Measurements from ENCODE around the gene ASH1L.

The ASH1L gene

DNA sequence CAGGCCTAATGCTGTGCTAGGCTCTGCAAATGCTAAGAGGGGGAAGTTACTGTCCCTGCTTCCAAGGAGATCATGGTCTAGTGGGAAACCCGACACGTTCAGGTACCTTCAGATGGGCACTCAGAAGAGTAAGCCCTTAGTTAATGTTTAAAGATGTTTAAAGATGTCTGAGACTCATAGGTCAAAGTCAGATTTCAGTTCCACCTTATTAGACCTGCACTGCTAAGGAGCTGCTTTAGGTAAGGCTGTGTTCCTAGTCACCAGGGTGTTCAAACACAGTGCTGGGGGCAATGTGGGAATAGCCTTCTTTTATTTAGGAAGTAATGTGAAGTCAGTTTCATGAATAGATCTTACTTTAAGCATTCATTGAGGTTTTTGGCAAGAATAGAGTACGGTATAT is 245.7 kb downstream of the ASH1L start:
- TF ChIP-seq POLR2A (IDR thresholded peaks at IDR 0.05; ENCODE audit: extremely low read depth, insufficient read length) (no peak), MYC (IDR thresholded peaks at IDR 0.05; ENCODE audit: low read depth, low read length) (no peak)
- TF ChIP-seq, protein P1, sequence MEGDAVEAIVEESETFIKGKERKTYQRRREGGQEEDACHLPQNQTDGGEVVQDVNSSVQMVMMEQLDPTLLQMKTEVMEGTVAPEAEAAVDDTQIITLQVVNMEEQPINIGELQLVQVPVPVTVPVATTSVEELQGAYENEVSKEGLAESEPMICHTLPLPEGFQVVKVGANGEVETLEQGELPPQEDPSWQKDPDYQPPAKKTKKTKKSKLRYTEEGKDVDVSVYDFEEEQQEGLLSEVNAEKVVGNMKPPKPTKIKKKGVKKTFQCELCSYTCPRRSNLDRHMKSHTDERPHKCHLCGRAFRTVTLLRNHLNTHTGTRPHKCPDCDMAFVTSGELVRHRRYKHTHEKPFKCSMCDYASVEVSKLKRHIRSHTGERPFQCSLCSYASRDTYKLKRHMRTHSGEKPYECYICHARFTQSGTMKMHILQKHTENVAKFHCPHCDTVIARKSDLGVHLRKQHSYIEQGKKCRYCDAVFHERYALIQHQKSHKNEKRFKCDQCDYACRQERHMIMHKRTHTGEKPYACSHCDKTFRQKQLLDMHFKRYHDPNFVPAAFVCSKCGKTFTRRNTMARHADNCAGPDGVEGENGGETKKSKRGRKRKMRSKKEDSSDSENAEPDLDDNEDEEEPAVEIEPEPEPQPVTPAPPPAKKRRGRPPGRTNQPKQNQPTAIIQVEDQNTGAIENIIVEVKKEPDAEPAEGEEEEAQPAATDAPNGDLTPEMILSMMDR (IDR thresholded peaks at IDR 0.05; ENCODE audit: low read depth, low read length) = no peak
- TF ChIP-seq, protein P2, sequence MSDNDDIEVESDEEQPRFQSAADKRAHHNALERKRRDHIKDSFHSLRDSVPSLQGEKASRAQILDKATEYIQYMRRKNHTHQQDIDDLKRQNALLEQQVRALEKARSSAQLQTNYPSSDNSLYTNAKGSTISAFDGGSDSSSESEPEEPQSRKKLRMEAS (IDR thresholded peaks at IDR 0.05; ENCODE audit: low read depth, low read length) = no peak
- no peak overlapping the region for H3K4me3 ChIP-seq (ENCODE audit: low read depth, low read length)
- DNase-seq (ENCODE audit: low read depth) = no peak

DNA sequence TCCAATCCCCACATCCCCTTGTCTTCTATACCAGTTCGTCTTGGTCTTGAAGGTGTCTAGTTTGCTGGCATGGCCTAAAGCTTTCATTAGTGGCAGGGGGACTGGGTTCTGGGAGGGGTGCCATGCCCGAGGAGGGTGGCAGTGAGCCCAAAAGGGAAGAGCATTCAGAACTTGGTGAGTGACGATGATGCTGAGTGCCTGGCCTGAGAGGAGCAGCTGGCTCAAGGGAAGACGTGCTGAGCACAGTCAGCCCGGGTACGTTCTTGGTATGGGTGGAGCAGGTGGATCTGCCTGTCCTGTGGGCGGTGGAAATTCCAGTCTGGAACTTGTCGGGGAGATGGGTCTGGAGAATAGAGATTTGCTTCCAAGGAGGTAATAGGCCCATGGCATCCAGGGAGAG is 249.3 kb downstream of the ASH1L start:
- no peak overlapping the region for H3K4me3 ChIP-seq (ENCODE audit: low read depth, low read length)
- no peak for DNase-seq (ENCODE audit: low read depth)
- no peak for TF ChIP-seq POLR2A (IDR thresholded peaks at IDR 0.05; ENCODE audit: extremely low read depth, insufficient read length)
- TF ChIP-seq, protein P1 (IDR thresholded peaks at IDR 0.05; ENCODE audit: low read depth, low read length) = no peak
- TF ChIP-seq, protein P2 (IDR thresholded peaks at IDR 0.05; ENCODE audit: low read depth, low read length) = no peak
- no peak for TF ChIP-seq MYC (IDR thresholded peaks at IDR 0.05; ENCODE audit: low read depth, low read length)

DNA sequence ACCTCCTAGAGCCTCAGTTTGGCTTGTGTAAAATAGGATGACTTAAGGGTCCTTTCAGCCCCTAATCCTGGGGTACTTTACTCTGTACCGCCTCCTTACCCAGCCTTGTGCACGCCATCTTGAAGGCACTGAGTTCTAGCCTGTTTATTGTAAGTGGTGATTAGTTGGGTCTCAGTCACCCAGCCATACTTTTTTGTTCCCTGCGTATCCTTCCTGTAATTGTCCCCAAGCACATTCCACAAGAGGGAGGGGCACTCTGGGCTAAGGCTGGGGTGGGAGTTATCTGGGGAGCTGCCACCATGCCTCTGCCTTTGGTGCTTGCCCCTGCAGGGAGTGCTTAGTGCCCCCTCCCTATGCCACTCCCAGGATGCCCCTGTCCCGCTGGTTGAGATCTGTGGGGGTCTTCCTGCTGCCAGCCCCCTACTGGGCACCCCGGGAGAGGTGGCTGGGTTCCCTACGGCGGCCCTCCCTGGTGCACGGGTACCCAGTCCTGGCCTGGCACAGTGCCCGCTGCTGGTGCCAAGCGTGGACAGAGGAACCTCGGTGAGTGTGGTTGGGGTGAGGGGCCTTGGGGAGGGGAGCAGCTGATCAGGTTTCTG is 253.1 kb downstream of the ASH1L start:
- H3K4me3 ChIP-seq (ENCODE audit: low read depth, low read length) = peak overlapping the region; percentile 99
- TF ChIP-seq, protein P1 (IDR thresholded peaks at IDR 0.05; ENCODE audit: low read depth, low read length) = no peak
- TF ChIP-seq, protein P2 (IDR thresholded peaks at IDR 0.05; ENCODE audit: low read depth, low read length) = no peak
- TF ChIP-seq POLR2A (IDR thresholded peaks at IDR 0.05; ENCODE audit: extremely low read depth, insufficient read length) (no peak), MYC (IDR thresholded peaks at IDR 0.05; ENCODE audit: low read depth, low read length) (no peak)
- DNase-seq (ENCODE audit: low read depth) = peak; percentile 19

DNA sequence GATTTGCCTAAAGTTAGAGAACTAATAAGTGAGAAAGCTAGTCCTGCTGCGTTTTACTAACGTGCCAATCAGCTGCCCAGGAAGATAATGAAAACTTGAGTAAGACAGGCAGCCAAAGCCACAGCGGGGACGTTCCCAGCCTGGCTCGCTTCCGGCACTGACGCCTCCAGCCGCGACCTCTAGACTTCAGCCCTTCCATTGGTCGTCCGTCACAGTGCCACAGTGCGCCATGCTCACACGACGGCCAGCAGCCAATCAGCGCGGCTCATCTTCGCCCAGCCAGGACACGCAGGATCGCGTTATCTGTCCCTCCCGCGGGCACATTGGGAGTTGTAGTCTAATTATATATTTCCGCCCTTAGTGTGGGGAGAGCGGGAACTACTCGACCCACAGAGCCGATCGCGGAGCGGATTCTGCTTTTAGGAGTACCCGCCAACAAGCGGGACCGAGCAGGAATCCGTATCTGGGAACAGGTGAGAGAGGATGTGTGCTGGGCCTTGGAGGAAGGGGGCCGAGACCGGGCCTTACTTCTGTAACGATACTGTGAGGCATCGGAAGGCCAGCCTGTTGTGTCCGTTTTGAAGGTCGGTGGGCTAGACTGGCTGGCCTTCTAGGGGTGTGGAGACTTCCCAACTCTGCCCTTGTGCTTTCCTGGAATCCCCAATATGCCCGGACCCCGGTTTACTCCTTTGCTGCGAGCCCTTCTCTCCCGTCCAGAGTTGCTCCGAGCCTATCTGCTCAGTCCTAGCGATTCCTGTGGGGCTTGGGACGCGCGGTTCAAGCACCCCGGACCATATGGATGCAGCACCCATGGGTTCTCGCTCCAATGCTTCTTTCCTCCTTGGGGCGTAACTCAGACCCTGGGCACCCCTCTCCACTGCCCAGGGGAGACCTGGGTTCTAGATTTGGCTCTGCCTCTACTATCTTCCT is 253.8 kb downstream of the ASH1L start, which contains the start of gene FDPS:
TSS of gene FDPS (plus strand) at position 374 of the 930 bp plus-strand sequence. CDS start 924 bp downstream, outside the sequence.
- peak within 1 kb of the TSS; percentile 99 for H3K4me3 ChIP-seq (ENCODE audit: low read depth, low read length)
- TF ChIP-seq, protein P2 (IDR thresholded peaks at IDR 0.05; ENCODE audit: low read depth, low read length) = peak; percentile 42; the same call in 1 of the 2 replicates
- TF ChIP-seq, protein P1 (IDR thresholded peaks at IDR 0.05; ENCODE audit: low read depth, low read length) = no peak
- no peak; the same call in 1 of the 2 replicates for TF ChIP-seq MYC (IDR thresholded peaks at IDR 0.05; ENCODE audit: low read depth, low read length)
- peak; percentile 69 for TF ChIP-seq POLR2A (IDR thresholded peaks at IDR 0.05; ENCODE audit: extremely low read depth, insufficient read length)
- DNase-seq (ENCODE audit: low read depth) = peak; percentile 99

DNA sequence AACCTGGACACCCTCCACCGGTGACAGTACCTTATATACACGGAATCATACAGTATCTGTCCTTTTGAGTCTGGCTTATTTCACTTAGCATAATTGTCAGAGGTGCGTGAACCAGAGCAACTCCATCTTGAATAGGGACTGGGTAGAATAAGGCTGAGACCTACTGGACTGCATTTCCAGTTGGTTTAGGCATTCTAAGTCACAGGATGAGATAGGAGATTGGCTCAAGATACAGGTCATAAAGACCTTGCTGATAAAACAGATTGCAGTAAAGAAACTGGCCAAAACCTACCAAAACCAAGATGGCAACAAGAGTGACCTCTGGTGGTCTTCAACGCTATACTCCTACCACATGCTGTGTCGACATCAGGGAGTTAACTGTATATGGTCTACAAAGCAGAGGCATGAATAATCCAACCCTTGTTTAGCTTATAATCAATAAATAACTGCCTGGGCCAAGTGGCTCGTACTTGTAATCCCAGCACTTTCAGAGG is 255.3 kb downstream of the ASH1L start:
- DNase-seq (ENCODE audit: low read depth) = peak; percentile 83
- no peak overlapping the region for H3K4me3 ChIP-seq (ENCODE audit: low read depth, low read length)
- TF ChIP-seq, protein P1 (IDR thresholded peaks at IDR 0.05; ENCODE audit: low read depth, low read length) = peak; percentile 32
- no peak for TF ChIP-seq MYC (IDR thresholded peaks at IDR 0.05; ENCODE audit: low read depth, low read length)
- TF ChIP-seq, protein P2 (IDR thresholded peaks at IDR 0.05; ENCODE audit: low read depth, low read length) = peak; percentile 59
- no peak for TF ChIP-seq POLR2A (IDR thresholded peaks at IDR 0.05; ENCODE audit: extremely low read depth, insufficient read length)
